GM23338 (cell line): ENCODE measurements around the gene SLC13A5. TPM values are rescaled to one million over a fixed set of nuclear protein-coding genes. Genes with fewer than 3 reads are reported as not detected.

ENCODE experiments used
- ATAC-seq: fragments of 200-7000 bp; cut with Tn5 transposase; 3 replicates; pipeline ENCODE4 v1.9.1; 2020
- DNase-seq: peaks from one replicate; pipeline ENCODE4 v3.0.0-alpha.2; 2015; ENCODE audit warnings: low spot score
- H2AFZ ChIP-seq: fragments of 200-600 bp; sonication (generic); 2 replicates; pipeline ENCODE4 v1.8.0; 2016; ENCODE audit warnings: antibody characterized with exemption, mild to moderate bottlenecking, moderate library complexity
- H3F3A ChIP-seq: fragments of 200-600 bp; sonication (generic); replicated peaks from 2 replicates; pipeline ENCODE4 v1.8.0; 2017; ENCODE audit warnings: antibody characterized with exemption, mixed run types, low read depth
- H3K27ac ChIP-seq: fragments of 200-600 bp; sonication (generic); 2 replicates; pipeline ENCODE4 v1.6.1; 2016; ENCODE audit warnings: low read depth
- H3K27me3 ChIP-seq: fragments of 200-600 bp; sonication (generic); 2 replicates; pipeline ENCODE4 v1.8.0; 2016; ENCODE audit warnings: mild to moderate bottlenecking, mixed run types, moderate library complexity; ENCODE audit not compliant: insufficient read depth
- H3K36me3 ChIP-seq: fragments of 200-600 bp; sonication (generic); 2 replicates; pipeline ENCODE4 v1.8.0; 2016; ENCODE audit warnings: mild to moderate bottlenecking; ENCODE audit not compliant: insufficient read depth
- H3K4me1 ChIP-seq: fragments of 200-600 bp; sonication (generic); 2 replicates; pipeline ENCODE4 v1.8.0; 2016; ENCODE audit warnings: mild to moderate bottlenecking, moderate library complexity; ENCODE audit not compliant: insufficient read depth
- H3K4me2 ChIP-seq: fragments of 200-600 bp; sonication (generic); 2 replicates; pipeline ENCODE4 v1.7.1; 2017; ENCODE audit warnings: mixed run types
- H3K4me3 ChIP-seq: fragments of 200-600 bp; sonication (generic); 2 replicates; pipeline ENCODE4 v1.6.1; 2016; ENCODE audit warnings: mixed run types
- H3K79me2 ChIP-seq: fragments of 200-600 bp; sonication (generic); replicated peaks from 2 replicates; pipeline ENCODE4 v1.8.0; 2017; ENCODE audit warnings: mild to moderate bottlenecking; ENCODE audit not compliant: insufficient read depth
- H3K9me2 ChIP-seq: fragments of 200-600 bp; sonication (generic); 2 replicates; pipeline ENCODE4 v1.8.0; 2017; ENCODE audit not compliant: insufficient read depth
- H4K20me1 ChIP-seq: fragments of 200-600 bp; sonication (generic); replicated peaks from 2 replicates; pipeline ENCODE4 v1.8.0; 2017; ENCODE audit warnings: mild to moderate bottlenecking; ENCODE audit not compliant: insufficient read depth
- H3K27ac Mint-ChIP-seq: 2 replicates; pipeline ENCODE4 v1.8.0; 2020; ENCODE audit warnings: inconsistent platforms, mild to moderate bottlenecking, moderate library complexity, mixed read lengths
- H3K27me3 Mint-ChIP-seq: 3 replicates; pipeline ENCODE4 v1.8.0; 2022; ENCODE audit warnings: low read depth, mild to moderate bottlenecking, moderate library complexity, mixed read lengths, inconsistent platforms; ENCODE audit not compliant: insufficient read depth, poor library complexity
- H3K36me3 Mint-ChIP-seq: 3 replicates; pipeline ENCODE4 v1.8.0; 2021; ENCODE audit warnings: low read depth, mild to moderate bottlenecking, inconsistent platforms, moderate library complexity, mixed read lengths
- H3K4me1 Mint-ChIP-seq: 3 replicates; pipeline ENCODE4 v1.8.0; 2020; ENCODE audit warnings: mild to moderate bottlenecking, inconsistent platforms, mixed read lengths
- H3K4me3 Mint-ChIP-seq: 3 replicates; pipeline ENCODE4 v1.8.0; 2021; ENCODE audit warnings: moderate library complexity, mild to moderate bottlenecking, inconsistent platforms, mixed read lengths
- H3K9me3 Mint-ChIP-seq: 3 replicates; pipeline ENCODE4 v1.8.0; 2020; ENCODE audit warnings: moderate library complexity, mild to moderate bottlenecking, inconsistent platforms, mixed read lengths
- EZH2phosphoT487 ChIP-seq: fragments of 200-600 bp; sonication (generic); IDR thresholded peaks from one replicate; pipeline ENCODE4 v1.8.1; 2018; ENCODE audit warnings: antibody characterized with exemption; ENCODE audit not compliant: unreplicated experiment
- JUNB ChIP-seq: IDR thresholded peaks from one replicate; pipeline ENCODE4 v1.6.1; 2016; ENCODE audit warnings: antibody characterized with exemption; ENCODE audit not compliant: unreplicated experiment
- STAT1 ChIP-seq: IDR thresholded peaks from one replicate; pipeline ENCODE4 v1.6.1; 2016; ENCODE audit warnings: antibody characterized with exemption; ENCODE audit not compliant: unreplicated experiment
- polyA plus RNA-seq: library from polyadenylated mRNA; unstranded; fragments of >200 nt; fragmentation: Nextera tagmentation; extraction: Ambion mirVana; gene quantifications from 2 replicates; pipeline ENCODE4 v1.2.1, GENCODE V29; 2016
- total RNA-seq: library from RNA; depleted of rRNA; stranded (reverse); fragments of >200 nt; shearing (Covaris generic); gene quantifications from 2 replicates; pipeline ENCODE4 v1.2.3, GENCODE V29; 2014
- TF ChIP-seq, protein P1 (sequence below): fragments of 250-450 bp; sonication (Bioruptor Pico); IDR thresholded peaks from 2 replicates; pipeline ENCODE4 v1.5.0; 2020; ENCODE audit warnings: mild to moderate bottlenecking, moderate library complexity

SLC13A5 gene
- total and polyA plus RNA-seq, 2 experiments from 2014 or later: 1.2 to 2.3 TPM

DNA sequence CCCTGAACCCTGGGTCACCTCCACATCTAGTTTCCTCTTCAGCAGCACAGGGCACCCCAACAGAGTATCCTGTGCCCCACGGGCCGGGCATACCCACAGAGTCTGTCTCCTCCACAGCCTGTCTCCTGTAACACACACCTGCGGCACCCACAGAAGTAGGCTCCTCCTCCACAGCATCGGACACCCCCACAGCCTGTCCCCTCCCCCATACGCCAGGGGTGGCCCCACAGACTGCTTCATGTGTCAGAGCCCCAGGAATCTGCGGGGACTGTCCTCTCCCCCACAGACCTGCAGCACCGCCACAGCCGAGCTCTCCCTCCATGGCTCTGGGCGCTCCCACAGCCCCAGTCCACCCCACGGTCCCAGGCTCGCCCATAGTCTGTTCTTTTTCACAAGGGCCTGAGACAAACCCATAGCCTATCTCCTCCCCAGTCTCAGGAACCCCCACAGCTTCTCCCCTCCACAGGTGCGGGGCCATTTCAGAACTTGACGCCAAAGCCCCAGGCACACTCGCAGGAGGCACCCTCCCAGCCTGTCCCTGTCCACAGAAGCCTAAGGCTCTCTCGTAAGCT is 74.1 kb downstream of the SLC13A5 start:
- peak overlapping the region; percentile 98 for H3K4me2 ChIP-seq
- TF ChIP-seq STAT1 (no peak), JUNB (no peak), EZH2phosphoT487 (no peak)
- TF ChIP-seq, protein P1, sequence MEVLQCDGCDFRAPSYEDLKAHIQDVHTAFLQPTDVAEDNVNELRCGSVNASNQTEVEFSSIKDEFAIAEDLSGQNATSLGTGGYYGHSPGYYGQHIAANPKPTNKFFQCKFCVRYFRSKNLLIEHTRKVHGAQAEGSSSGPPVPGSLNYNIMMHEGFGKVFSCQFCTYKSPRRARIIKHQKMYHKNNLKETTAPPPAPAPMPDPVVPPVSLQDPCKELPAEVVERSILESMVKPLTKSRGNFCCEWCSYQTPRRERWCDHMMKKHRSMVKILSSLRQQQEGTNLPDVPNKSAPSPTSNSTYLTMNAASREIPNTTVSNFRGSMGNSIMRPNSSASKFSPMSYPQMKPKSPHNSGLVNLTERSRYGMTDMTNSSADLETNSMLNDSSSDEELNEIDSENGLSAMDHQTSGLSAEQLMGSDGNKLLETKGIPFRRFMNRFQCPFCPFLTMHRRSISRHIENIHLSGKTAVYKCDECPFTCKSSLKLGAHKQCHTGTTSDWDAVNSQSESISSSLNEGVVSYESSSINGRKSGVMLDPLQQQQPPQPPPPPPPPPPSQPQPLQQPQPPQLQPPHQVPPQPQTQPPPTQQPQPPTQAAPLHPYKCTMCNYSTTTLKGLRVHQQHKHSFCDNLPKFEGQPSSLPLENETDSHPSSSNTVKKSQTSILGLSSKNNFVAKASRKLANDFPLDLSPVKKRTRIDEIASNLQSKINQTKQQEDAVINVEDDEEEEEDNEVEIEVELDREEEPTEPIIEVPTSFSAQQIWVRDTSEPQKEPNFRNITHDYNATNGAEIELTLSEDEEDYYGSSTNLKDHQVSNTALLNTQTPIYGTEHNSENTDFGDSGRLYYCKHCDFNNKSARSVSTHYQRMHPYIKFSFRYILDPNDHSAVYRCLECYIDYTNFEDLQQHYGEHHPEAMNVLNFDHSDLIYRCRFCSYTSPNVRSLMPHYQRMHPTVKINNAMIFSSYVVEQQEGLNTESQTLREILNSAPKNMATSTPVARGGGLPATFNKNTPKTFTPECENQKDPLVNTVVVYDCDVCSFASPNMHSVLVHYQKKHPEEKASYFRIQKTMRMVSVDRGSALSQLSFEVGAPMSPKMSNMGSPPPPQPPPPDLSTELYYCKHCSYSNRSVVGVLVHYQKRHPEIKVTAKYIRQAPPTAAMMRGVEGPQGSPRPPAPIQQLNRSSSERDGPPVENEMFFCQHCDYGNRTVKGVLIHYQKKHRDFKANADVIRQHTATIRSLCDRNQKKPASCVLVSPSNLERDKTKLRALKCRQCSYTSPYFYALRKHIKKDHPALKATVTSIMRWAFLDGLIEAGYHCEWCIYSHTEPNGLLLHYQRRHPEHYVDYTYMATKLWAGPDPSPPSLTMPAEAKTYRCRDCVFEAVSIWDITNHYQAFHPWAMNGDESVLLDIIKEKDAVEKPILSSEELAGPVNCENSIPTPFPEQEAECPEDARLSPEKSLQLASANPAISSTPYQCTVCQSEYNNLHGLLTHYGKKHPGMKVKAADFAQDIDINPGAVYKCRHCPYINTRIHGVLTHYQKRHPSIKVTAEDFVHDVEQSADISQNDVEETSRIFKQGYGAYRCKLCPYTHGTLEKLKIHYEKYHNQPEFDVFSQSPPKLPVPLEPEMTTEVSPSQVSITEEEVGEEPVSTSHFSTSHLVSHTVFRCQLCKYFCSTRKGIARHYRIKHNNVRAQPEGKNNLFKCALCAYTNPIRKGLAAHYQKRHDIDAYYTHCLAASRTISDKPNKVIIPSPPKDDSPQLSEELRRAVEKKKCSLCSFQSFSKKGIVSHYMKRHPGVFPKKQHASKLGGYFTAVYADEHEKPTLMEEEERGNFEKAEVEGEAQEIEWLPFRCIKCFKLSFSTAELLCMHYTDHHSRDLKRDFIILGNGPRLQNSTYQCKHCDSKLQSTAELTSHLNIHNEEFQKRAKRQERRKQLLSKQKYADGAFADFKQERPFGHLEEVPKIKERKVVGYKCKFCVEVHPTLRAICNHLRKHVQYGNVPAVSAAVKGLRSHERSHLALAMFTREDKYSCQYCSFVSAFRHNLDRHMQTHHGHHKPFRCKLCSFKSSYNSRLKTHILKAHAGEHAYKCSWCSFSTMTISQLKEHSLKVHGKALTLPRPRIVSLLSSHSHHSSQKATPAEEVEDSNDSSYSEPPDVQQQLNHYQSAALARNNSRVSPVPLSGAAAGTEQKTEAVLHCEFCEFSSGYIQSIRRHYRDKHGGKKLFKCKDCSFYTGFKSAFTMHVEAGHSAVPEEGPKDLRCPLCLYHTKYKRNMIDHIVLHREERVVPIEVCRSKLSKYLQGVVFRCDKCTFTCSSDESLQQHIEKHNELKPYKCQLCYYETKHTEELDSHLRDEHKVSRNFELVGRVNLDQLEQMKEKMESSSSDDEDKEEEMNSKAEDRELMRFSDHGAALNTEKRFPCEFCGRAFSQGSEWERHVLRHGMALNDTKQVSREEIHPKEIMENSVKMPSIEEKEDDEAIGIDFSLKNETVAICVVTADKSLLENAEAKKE: no peak
- H3K27ac ChIP-seq: no peak overlapping the region
- H4K20me1 ChIP-seq: peaks cover 3% of the 10 kb centered on the region; the same call in 1 of the 2 replicates
- DNase-seq (peak; percentile 9), ATAC-seq (no peak; the same call in 2 of the 3 replicates)
- H3K27me3 Mint-ChIP-seq: peaks cover 19% of the 10 kb centered on the region
- H2AFZ ChIP-seq: no peak overlapping the region
- H3K79me2 ChIP-seq: peaks cover 31% of the 10 kb centered on the region
- H3K27ac Mint-ChIP-seq: peak overlapping the region; percentile 86; the same call in 1 of the 2 replicates
- peaks cover 18% of the 10 kb centered on the region for H3K4me1 Mint-ChIP-seq
- H3K4me3 ChIP-seq: peak overlapping the region; percentile 90
- peaks cover 12% of the 10 kb centered on the region for H3K4me1 ChIP-seq
- peak overlapping the region; percentile 91 for H3K4me3 Mint-ChIP-seq
- peaks cover 22% of the 10 kb centered on the region for H3K36me3 ChIP-seq
- H3K9me2 ChIP-seq: no peaks in the 10 kb centered on the region
- peaks cover 12% of the 10 kb centered on the region; the same call in 1 of the 2 replicates for H3F3A ChIP-seq
- H3K36me3 Mint-ChIP-seq: peaks cover 28% of the 10 kb centered on the region
- no peaks in the 10 kb centered on the region for H3K27me3 ChIP-seq
- no peaks in the 10 kb centered on the region; the same call in 2 of the 3 replicates for H3K9me3 Mint-ChIP-seq
